ENCODE data around the gene ZNF600.

DNA sequence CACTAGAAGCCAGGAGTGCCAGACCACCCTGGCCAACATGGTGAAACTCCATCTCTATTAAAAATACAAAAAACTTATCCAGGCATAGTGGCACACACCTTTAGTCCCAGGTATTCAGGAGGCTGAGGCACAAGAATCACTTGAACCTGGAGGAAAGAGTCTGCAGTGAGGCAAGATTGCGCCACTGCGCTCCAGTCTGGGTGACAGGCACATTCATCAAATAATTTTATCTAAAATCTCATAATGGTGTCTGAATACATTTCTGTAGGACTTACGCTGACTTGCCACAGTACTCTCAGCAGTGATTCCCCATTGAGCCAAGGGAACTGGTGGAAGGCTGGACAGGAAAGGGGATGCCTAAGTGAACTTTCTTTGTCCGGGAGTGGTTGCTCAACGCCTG lies 39.2 kb upstream of the ZNF600 start:
- TF ChIP-seq ATF7 (IDR thresholded peaks at IDR 0.05) (no peak), EP300 (IDR thresholded peaks at IDR 0.05; ENCODE audit: low read length) (no peak), FUS (optimal IDR thresholded peaks at IDR 0.05; ENCODE audit: low read depth, low read length) (no peak)
